GM23338 (cell line): ENCODE results near the gene ANAPC2. TPM values are rescaled to one million over a fixed set of nuclear protein-coding genes. Genes with fewer than 3 reads are reported as not detected.

Experiments used
- ATAC-seq: fragments of 200-7000 bp; cut with Tn5 transposase; 3 replicates; pipeline ENCODE4 v1.9.1; 2020
- DNase-seq: peaks from one replicate; pipeline ENCODE4 v3.0.0-alpha.2; 2015; ENCODE audit warnings: low spot score
- H2AFZ ChIP-seq: fragments of 200-600 bp; sonication (generic); 2 replicates; pipeline ENCODE4 v1.8.0; 2016; ENCODE audit warnings: antibody characterized with exemption, mild to moderate bottlenecking, moderate library complexity
- H3F3A ChIP-seq: fragments of 200-600 bp; sonication (generic); replicated peaks from 2 replicates; pipeline ENCODE4 v1.8.0; 2017; ENCODE audit warnings: antibody characterized with exemption, mixed run types, low read depth
- H3K27ac ChIP-seq: fragments of 200-600 bp; sonication (generic); 2 replicates; pipeline ENCODE4 v1.6.1; 2016; ENCODE audit warnings: low read depth
- H3K27me3 ChIP-seq: fragments of 200-600 bp; sonication (generic); 2 replicates; pipeline ENCODE4 v1.8.0; 2016; ENCODE audit warnings: mild to moderate bottlenecking, mixed run types, moderate library complexity; ENCODE audit not compliant: insufficient read depth
- H3K36me3 ChIP-seq: fragments of 200-600 bp; sonication (generic); 2 replicates; pipeline ENCODE4 v1.8.0; 2016; ENCODE audit warnings: mild to moderate bottlenecking; ENCODE audit not compliant: insufficient read depth
- H3K4me1 ChIP-seq: fragments of 200-600 bp; sonication (generic); 2 replicates; pipeline ENCODE4 v1.8.0; 2016; ENCODE audit warnings: mild to moderate bottlenecking, moderate library complexity; ENCODE audit not compliant: insufficient read depth
- H3K4me2 ChIP-seq: fragments of 200-600 bp; sonication (generic); 2 replicates; pipeline ENCODE4 v1.7.1; 2017; ENCODE audit warnings: mixed run types
- H3K4me3 ChIP-seq: fragments of 200-600 bp; sonication (generic); 2 replicates; pipeline ENCODE4 v1.6.1; 2016; ENCODE audit warnings: mixed run types
- H3K79me2 ChIP-seq: fragments of 200-600 bp; sonication (generic); replicated peaks from 2 replicates; pipeline ENCODE4 v1.8.0; 2017; ENCODE audit warnings: mild to moderate bottlenecking; ENCODE audit not compliant: insufficient read depth
- H3K9me2 ChIP-seq: fragments of 200-600 bp; sonication (generic); 2 replicates; pipeline ENCODE4 v1.8.0; 2017; ENCODE audit not compliant: insufficient read depth
- H4K20me1 ChIP-seq: fragments of 200-600 bp; sonication (generic); replicated peaks from 2 replicates; pipeline ENCODE4 v1.8.0; 2017; ENCODE audit warnings: mild to moderate bottlenecking; ENCODE audit not compliant: insufficient read depth
- H3K27ac Mint-ChIP-seq: 2 replicates; pipeline ENCODE4 v1.8.0; 2020; ENCODE audit warnings: inconsistent platforms, mild to moderate bottlenecking, moderate library complexity, mixed read lengths
- H3K27me3 Mint-ChIP-seq: 3 replicates; pipeline ENCODE4 v1.8.0; 2022; ENCODE audit warnings: low read depth, mild to moderate bottlenecking, moderate library complexity, mixed read lengths, inconsistent platforms; ENCODE audit not compliant: insufficient read depth, poor library complexity
- H3K36me3 Mint-ChIP-seq: 3 replicates; pipeline ENCODE4 v1.8.0; 2021; ENCODE audit warnings: low read depth, mild to moderate bottlenecking, inconsistent platforms, moderate library complexity, mixed read lengths
- H3K4me1 Mint-ChIP-seq: 3 replicates; pipeline ENCODE4 v1.8.0; 2020; ENCODE audit warnings: mild to moderate bottlenecking, inconsistent platforms, mixed read lengths
- H3K4me3 Mint-ChIP-seq: 3 replicates; pipeline ENCODE4 v1.8.0; 2021; ENCODE audit warnings: moderate library complexity, mild to moderate bottlenecking, inconsistent platforms, mixed read lengths
- H3K9me3 Mint-ChIP-seq: 3 replicates; pipeline ENCODE4 v1.8.0; 2020; ENCODE audit warnings: moderate library complexity, mild to moderate bottlenecking, inconsistent platforms, mixed read lengths
- CREB1 ChIP-seq: fragments of 250-450 bp; sonication (Bioruptor Pico); IDR thresholded peaks from 2 replicates; pipeline ENCODE4 v1.5.0; 2020; ENCODE audit warnings: low read depth, mild to moderate bottlenecking, moderate library complexity
- EZH2 ChIP-seq: fragments of 200-600 bp; sonication (generic); IDR thresholded peaks from one replicate; pipeline ENCODE4 v1.8.0; 2017; ENCODE audit warnings: antibody characterized with exemption, mild to moderate bottlenecking, low read depth; ENCODE audit not compliant: unreplicated experiment
- EZH2phosphoT487 ChIP-seq: fragments of 200-600 bp; sonication (generic); IDR thresholded peaks from one replicate; pipeline ENCODE4 v1.8.1; 2018; ENCODE audit warnings: antibody characterized with exemption; ENCODE audit not compliant: unreplicated experiment
- JUNB ChIP-seq: IDR thresholded peaks from one replicate; pipeline ENCODE4 v1.6.1; 2016; ENCODE audit warnings: antibody characterized with exemption; ENCODE audit not compliant: unreplicated experiment
- NANOG ChIP-seq: IDR thresholded peaks from 2 replicates; pipeline ENCODE4 v1.6.1; 2016; ENCODE audit warnings: antibody characterized with exemption, borderline replicate concordance
- POLR2AphosphoS5 ChIP-seq: IDR thresholded peaks from 2 replicates; pipeline ENCODE4 v1.6.1; 2016; ENCODE audit warnings: antibody characterized with exemption, low read depth
- STAT1 ChIP-seq: IDR thresholded peaks from one replicate; pipeline ENCODE4 v1.6.1; 2016; ENCODE audit warnings: antibody characterized with exemption; ENCODE audit not compliant: unreplicated experiment
- ZNF114 ChIP-seq: fragments of 250-450 bp; sonication (Bioruptor Pico); IDR thresholded peaks from 2 replicates; pipeline ENCODE4 v1.5.0; 2020; ENCODE audit warnings: mild to moderate bottlenecking, moderate library complexity
- ZNF331 ChIP-seq: fragments of 250-450 bp; sonication (Bioruptor Pico); IDR thresholded peaks from 2 replicates; pipeline ENCODE4 v1.5.0; 2020; ENCODE audit warnings: low read depth, mild to moderate bottlenecking, moderate library complexity
- polyA plus RNA-seq: library from polyadenylated mRNA; unstranded; fragments of >200 nt; fragmentation: Nextera tagmentation; extraction: Ambion mirVana; gene quantifications from 2 replicates; pipeline ENCODE4 v1.2.1, GENCODE V29; 2016
- total RNA-seq: library from RNA; depleted of rRNA; stranded (reverse); fragments of >200 nt; shearing (Covaris generic); gene quantifications from 2 replicates; pipeline ENCODE4 v1.2.3, GENCODE V29; 2014
- TF ChIP-seq, protein P1 (sequence below): IDR thresholded peaks from one replicate; pipeline ENCODE4 v1.6.1; 2018; ENCODE audit warnings: antibody characterized with exemption; ENCODE audit not compliant: unreplicated experiment
- TF ChIP-seq, protein P2 (sequence below): fragments of 250-450 bp; sonication (Bioruptor Pico); IDR thresholded peaks from 2 replicates; pipeline ENCODE4 v1.5.0; 2020; ENCODE audit warnings: mild to moderate bottlenecking, moderate library complexity
- TF ChIP-seq, protein P3 (sequence below): IDR thresholded peaks from 2 replicates; pipeline ENCODE4 v1.6.1; 2016; ENCODE audit warnings: antibody characterized with exemption
- TF ChIP-seq, protein P4 (sequence below), 2 experiments: fragments of 200-600 bp in 1 of 2; sonication (generic) in 1 of 2; conservative IDR thresholded peaks; 2 replicates each; pipeline versions ENCODE4 v1.5.1 to v1.6.1; 2016 to 2017; ENCODE audit warnings: antibody characterized with exemption in 2 of 2, low read depth in 2 of 2, mild to moderate bottlenecking in 2 of 2, moderate library complexity in 1 of 2

ANAPC2 gene
- total and polyA plus RNA-seq, 2 experiments from 2014 or later = 16.4 to 42.9 TPM

DNA sequence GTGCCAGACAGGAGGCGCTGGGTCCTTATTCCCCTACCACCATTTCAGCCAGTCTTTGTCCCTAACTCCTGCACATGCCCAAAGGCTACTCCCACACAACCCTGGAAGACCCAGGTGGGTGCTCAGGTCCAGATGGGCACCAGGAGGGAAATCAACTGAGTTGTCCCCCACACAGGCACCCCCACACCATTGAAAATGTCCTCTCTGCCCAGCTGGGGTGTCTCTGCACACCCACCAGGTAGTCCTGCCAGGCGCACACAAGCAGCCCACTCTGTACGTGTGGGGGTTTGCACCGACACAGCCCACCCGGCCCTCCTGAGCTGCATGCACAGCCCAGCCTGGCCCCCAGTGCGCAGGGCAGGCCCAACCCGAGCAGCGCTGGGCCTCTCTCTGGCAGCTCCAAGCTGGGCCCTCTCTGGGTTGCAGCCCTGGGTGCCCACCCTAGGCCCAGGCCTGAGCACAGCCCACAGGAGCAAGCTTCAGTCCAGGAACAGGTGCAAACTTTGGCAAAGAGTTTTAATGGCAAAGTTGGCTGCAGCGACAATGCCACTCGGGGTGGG is 31.5 kb upstream of the ANAPC2 start:
- H3K79me2 ChIP-seq = no peaks in the 10 kb centered on the region
- DNase-seq (no peak), ATAC-seq (no peak)
- no peak overlapping the region for H3K4me2 ChIP-seq
- H3K4me1 ChIP-seq = peaks cover 3% of the 10 kb centered on the region; the same call in 1 of the 2 replicates
- H3K27ac Mint-ChIP-seq = no peak overlapping the region
- H3K9me3 Mint-ChIP-seq = no peaks in the 10 kb centered on the region
- H3K4me1 Mint-ChIP-seq = peaks cover 7% of the 10 kb centered on the region; the same call in 2 of the 3 replicates
- no peak overlapping the region for H3K4me3 ChIP-seq
- H3K27me3 ChIP-seq = peaks cover 9% of the 10 kb centered on the region; the same call in 1 of the 2 replicates
- no peaks in the 10 kb centered on the region for H3K27me3 Mint-ChIP-seq
- H3K27ac ChIP-seq = no peak overlapping the region
- H2AFZ ChIP-seq = no peak overlapping the region
- H3K4me3 Mint-ChIP-seq = no peak overlapping the region
- no peak for TF ChIP-seq ZNF114 (CRISPR knock-in tag)
- no peak for TF ChIP-seq JUNB
- TF ChIP-seq CREB1 (CRISPR knock-in tag) = no peak
- TF ChIP-seq EZH2 = no peak
- TF ChIP-seq EZH2phosphoT487 = no peak
- TF ChIP-seq, protein P1, sequence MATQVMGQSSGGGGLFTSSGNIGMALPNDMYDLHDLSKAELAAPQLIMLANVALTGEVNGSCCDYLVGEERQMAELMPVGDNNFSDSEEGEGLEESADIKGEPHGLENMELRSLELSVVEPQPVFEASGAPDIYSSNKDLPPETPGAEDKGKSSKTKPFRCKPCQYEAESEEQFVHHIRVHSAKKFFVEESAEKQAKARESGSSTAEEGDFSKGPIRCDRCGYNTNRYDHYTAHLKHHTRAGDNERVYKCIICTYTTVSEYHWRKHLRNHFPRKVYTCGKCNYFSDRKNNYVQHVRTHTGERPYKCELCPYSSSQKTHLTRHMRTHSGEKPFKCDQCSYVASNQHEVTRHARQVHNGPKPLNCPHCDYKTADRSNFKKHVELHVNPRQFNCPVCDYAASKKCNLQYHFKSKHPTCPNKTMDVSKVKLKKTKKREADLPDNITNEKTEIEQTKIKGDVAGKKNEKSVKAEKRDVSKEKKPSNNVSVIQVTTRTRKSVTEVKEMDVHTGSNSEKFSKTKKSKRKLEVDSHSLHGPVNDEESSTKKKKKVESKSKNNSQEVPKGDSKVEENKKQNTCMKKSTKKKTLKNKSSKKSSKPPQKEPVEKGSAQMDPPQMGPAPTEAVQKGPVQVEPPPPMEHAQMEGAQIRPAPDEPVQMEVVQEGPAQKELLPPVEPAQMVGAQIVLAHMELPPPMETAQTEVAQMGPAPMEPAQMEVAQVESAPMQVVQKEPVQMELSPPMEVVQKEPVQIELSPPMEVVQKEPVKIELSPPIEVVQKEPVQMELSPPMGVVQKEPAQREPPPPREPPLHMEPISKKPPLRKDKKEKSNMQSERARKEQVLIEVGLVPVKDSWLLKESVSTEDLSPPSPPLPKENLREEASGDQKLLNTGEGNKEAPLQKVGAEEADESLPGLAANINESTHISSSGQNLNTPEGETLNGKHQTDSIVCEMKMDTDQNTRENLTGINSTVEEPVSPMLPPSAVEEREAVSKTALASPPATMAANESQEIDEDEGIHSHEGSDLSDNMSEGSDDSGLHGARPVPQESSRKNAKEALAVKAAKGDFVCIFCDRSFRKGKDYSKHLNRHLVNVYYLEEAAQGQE = no peak
- TF ChIP-seq, protein P2, sequence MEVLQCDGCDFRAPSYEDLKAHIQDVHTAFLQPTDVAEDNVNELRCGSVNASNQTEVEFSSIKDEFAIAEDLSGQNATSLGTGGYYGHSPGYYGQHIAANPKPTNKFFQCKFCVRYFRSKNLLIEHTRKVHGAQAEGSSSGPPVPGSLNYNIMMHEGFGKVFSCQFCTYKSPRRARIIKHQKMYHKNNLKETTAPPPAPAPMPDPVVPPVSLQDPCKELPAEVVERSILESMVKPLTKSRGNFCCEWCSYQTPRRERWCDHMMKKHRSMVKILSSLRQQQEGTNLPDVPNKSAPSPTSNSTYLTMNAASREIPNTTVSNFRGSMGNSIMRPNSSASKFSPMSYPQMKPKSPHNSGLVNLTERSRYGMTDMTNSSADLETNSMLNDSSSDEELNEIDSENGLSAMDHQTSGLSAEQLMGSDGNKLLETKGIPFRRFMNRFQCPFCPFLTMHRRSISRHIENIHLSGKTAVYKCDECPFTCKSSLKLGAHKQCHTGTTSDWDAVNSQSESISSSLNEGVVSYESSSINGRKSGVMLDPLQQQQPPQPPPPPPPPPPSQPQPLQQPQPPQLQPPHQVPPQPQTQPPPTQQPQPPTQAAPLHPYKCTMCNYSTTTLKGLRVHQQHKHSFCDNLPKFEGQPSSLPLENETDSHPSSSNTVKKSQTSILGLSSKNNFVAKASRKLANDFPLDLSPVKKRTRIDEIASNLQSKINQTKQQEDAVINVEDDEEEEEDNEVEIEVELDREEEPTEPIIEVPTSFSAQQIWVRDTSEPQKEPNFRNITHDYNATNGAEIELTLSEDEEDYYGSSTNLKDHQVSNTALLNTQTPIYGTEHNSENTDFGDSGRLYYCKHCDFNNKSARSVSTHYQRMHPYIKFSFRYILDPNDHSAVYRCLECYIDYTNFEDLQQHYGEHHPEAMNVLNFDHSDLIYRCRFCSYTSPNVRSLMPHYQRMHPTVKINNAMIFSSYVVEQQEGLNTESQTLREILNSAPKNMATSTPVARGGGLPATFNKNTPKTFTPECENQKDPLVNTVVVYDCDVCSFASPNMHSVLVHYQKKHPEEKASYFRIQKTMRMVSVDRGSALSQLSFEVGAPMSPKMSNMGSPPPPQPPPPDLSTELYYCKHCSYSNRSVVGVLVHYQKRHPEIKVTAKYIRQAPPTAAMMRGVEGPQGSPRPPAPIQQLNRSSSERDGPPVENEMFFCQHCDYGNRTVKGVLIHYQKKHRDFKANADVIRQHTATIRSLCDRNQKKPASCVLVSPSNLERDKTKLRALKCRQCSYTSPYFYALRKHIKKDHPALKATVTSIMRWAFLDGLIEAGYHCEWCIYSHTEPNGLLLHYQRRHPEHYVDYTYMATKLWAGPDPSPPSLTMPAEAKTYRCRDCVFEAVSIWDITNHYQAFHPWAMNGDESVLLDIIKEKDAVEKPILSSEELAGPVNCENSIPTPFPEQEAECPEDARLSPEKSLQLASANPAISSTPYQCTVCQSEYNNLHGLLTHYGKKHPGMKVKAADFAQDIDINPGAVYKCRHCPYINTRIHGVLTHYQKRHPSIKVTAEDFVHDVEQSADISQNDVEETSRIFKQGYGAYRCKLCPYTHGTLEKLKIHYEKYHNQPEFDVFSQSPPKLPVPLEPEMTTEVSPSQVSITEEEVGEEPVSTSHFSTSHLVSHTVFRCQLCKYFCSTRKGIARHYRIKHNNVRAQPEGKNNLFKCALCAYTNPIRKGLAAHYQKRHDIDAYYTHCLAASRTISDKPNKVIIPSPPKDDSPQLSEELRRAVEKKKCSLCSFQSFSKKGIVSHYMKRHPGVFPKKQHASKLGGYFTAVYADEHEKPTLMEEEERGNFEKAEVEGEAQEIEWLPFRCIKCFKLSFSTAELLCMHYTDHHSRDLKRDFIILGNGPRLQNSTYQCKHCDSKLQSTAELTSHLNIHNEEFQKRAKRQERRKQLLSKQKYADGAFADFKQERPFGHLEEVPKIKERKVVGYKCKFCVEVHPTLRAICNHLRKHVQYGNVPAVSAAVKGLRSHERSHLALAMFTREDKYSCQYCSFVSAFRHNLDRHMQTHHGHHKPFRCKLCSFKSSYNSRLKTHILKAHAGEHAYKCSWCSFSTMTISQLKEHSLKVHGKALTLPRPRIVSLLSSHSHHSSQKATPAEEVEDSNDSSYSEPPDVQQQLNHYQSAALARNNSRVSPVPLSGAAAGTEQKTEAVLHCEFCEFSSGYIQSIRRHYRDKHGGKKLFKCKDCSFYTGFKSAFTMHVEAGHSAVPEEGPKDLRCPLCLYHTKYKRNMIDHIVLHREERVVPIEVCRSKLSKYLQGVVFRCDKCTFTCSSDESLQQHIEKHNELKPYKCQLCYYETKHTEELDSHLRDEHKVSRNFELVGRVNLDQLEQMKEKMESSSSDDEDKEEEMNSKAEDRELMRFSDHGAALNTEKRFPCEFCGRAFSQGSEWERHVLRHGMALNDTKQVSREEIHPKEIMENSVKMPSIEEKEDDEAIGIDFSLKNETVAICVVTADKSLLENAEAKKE (CRISPR knock-in tag) = no peak
- TF ChIP-seq POLR2AphosphoS5 = no peak
- TF ChIP-seq, protein P3, sequence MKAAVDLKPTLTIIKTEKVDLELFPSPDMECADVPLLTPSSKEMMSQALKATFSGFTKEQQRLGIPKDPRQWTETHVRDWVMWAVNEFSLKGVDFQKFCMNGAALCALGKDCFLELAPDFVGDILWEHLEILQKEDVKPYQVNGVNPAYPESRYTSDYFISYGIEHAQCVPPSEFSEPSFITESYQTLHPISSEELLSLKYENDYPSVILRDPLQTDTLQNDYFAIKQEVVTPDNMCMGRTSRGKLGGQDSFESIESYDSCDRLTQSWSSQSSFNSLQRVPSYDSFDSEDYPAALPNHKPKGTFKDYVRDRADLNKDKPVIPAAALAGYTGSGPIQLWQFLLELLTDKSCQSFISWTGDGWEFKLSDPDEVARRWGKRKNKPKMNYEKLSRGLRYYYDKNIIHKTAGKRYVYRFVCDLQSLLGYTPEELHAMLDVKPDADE = no peak
- TF ChIP-seq NANOG = no peak
- TF ChIP-seq STAT1 = no peak
- TF ChIP-seq ZNF331 (CRISPR knock-in tag) = no peak
- TF ChIP-seq, protein P4, sequence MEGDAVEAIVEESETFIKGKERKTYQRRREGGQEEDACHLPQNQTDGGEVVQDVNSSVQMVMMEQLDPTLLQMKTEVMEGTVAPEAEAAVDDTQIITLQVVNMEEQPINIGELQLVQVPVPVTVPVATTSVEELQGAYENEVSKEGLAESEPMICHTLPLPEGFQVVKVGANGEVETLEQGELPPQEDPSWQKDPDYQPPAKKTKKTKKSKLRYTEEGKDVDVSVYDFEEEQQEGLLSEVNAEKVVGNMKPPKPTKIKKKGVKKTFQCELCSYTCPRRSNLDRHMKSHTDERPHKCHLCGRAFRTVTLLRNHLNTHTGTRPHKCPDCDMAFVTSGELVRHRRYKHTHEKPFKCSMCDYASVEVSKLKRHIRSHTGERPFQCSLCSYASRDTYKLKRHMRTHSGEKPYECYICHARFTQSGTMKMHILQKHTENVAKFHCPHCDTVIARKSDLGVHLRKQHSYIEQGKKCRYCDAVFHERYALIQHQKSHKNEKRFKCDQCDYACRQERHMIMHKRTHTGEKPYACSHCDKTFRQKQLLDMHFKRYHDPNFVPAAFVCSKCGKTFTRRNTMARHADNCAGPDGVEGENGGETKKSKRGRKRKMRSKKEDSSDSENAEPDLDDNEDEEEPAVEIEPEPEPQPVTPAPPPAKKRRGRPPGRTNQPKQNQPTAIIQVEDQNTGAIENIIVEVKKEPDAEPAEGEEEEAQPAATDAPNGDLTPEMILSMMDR (conservative IDR thresholded peaks at IDR 0.05; ENCODE audit: low read depth in 2 of 2) = no peak
- H3K9me2 ChIP-seq = no peaks in the 10 kb centered on the region
- no peaks in the 10 kb centered on the region; the same call in 1 of the 2 replicates for H4K20me1 ChIP-seq
- 0 out of 2 replicates have a peak, but pooled peaks cover 9% of the 10 kb centered on the region for H3F3A ChIP-seq
- H3K36me3 Mint-ChIP-seq = no peaks in the 10 kb centered on the region; the same call in 2 of the 3 replicates
- no peaks in the 10 kb centered on the region for H3K36me3 ChIP-seq
